Loucy (cell line): Measurements from ENCODE around the gene ABCC4.

Experiments
- CTCF ChIP-seq: fragments of 200-600 bp; sonication (generic); conservative IDR thresholded peaks from 2 replicates; pipeline ENCODE4 v1.5.1; 2014; ENCODE audit warnings: mild to moderate bottlenecking, antibody characterized with exemption, low read length
- EZH2phosphoT487 ChIP-seq: fragments of 200-600 bp; IDR thresholded peaks from 2 replicates; pipeline ENCODE4 v1.6.1; 2018; ENCODE audit warnings: antibody characterized with exemption, mild to moderate bottlenecking, moderate library complexity, borderline replicate concordance

- peak; percentile 26 for TF ChIP-seq CTCF
- no peak for TF ChIP-seq EZH2phosphoT487
These were observed 312.6 kb downstream of the ABCC4 start for GRCh38 chr13:94988654-94989053.
